ENCODE data around the gene NPAS3. TPM values are rescaled to one million over a fixed set of nuclear protein-coding genes. Genes with fewer than 3 reads are reported as not detected.

The NPAS3 gene
- total RNA-seq, 2 experiments from 2014 or later = not detected

DNA sequence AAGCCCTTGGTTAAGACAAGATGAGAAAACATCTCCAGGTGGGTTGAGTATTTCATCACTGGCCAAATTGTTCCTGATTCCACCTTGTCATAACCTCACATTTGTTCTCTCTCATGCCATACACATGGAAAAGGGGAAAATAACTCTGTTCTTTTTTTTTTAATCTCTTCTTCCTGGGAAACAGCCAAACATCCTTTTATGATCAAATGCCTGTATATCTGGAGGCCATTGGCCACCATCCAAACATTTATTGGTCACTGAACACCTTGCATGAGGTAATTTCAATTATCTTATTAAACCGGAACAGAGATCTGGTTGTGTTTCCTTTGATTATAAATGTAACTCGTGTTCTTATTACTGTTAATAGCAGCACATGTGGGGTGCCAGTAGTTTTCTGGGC lies 469.6 kb downstream of the NPAS3 start:
- POLR2A ChIA-PET = no interaction called here
- intact Hi-C loops (cut with micrococcal nuclease) = no loop called here
- DNase-seq = no peak
- no peaks in the 10 kb centered on the region for H3K36me3 Mint-ChIP-seq
- no peak overlapping the region for H3K4me3 Mint-ChIP-seq
- H3K4me1 Mint-ChIP-seq (ENCODE audit: low read depth) = no peaks in the 10 kb centered on the region
- peaks cover 6% of the 10 kb centered on the region for H3K9me3 Mint-ChIP-seq
- no peak overlapping the region for H3K27ac Mint-ChIP-seq
- H3K27me3 Mint-ChIP-seq = peaks cover 1% of the 10 kb centered on the region
- CTCF ChIA-PET = no interaction called here

DNA sequence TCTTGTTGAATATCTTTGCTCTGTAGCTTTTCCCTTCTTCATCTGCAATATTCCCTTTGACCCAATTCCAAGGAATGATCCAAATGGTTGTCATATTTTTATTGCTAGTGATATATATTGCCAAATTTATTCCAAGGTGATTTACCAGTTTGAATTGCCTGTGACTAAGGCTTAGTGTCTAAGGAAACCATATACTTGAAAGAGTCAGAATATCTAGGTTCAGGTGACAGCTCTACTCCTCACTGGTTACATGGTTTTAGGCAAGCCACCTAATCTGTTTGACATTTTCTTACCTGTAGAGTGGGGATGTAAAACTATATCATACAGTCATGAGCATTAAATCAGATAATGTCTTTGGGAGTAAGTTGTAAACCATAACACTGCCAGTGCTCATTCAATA lies 473.8 kb downstream of the NPAS3 start:
- Mint-ChIP-seq H3K27me3 (peaks cover 3% of the 10 kb centered on the region), H3K9me3 (no peaks in the 10 kb centered on the region), H3K4me3 (no peak overlapping the region), H3K36me3 (no peaks in the 10 kb centered on the region), H3K27ac (no peak overlapping the region), H3K4me1 (ENCODE audit: low read depth) (no peaks in the 10 kb centered on the region)
- POLR2A ChIA-PET = no interaction called here
- CTCF ChIA-PET = no interaction called here
- intact Hi-C loops (cut with micrococcal nuclease) = no loop called here
- DNase-seq = no peak

DNA sequence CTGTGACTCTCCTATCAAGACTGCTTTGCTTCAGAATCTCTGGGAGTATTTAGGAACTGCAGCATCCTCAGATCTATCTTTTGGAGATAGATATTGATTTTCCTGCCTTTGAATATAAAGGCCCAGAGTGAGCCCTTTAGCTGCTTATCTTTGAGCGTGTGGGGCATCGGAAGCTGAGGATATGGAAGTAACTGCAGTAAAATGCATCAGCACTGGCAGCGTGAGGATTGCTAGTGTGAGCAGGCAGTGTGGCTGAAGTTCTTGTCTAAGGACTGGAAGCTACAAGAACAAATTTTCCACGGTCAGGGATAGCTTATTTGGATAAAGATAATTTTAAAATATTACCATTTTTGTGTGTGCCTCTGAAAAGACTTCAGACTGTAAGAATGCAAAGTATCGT lies 474.7 kb downstream of the NPAS3 start:
- ChIA-PET POLR2A (no interaction called here), CTCF (interaction anchor here (0.6 kb wide), 1 partner anchor 442 kb away, joined by 3 read pairs; no protein-coding TSS in a partner anchor)
- no peak overlapping the region for H3K4me3 Mint-ChIP-seq
- H3K4me1 Mint-ChIP-seq (ENCODE audit: low read depth) = no peaks in the 10 kb centered on the region
- peaks cover 4% of the 10 kb centered on the region for H3K27me3 Mint-ChIP-seq
- H3K27ac Mint-ChIP-seq = no peak overlapping the region
- DNase-seq = no peak
- no peaks in the 10 kb centered on the region for H3K9me3 Mint-ChIP-seq
- intact Hi-C loops (cut with micrococcal nuclease) = no loop called here
- H3K36me3 Mint-ChIP-seq = no peaks in the 10 kb centered on the region

DNA sequence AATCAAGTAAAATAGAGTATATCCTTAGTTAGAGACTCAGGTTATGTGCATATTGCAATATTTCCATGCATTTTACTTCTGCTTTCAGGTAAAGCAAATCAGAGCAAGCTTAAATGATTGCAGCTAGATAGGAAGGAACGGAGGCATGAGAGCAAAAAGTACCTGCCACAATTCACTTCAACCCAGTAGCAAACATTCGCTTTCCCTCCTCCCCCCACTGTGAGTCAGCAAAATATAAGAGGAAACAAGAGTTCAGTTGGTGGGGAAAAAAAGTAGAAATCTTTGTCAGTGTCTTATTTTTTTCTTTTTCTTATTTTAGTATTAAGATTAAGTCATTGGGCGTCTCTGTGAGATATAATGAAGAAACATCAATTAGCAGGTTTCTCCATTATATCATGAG lies 475.4 kb downstream of the NPAS3 start:
- no peak for DNase-seq
- Mint-ChIP-seq H3K9me3 (no peaks in the 10 kb centered on the region), H3K27ac (no peak overlapping the region), H3K27me3 (peaks cover 4% of the 10 kb centered on the region), H3K4me1 (ENCODE audit: low read depth) (no peaks in the 10 kb centered on the region), H3K36me3 (no peaks in the 10 kb centered on the region), H3K4me3 (no peak overlapping the region)
- intact Hi-C loops (cut with micrococcal nuclease) = no loop called here
- ChIA-PET CTCF (no interaction called here), POLR2A (no interaction called here)

DNA sequence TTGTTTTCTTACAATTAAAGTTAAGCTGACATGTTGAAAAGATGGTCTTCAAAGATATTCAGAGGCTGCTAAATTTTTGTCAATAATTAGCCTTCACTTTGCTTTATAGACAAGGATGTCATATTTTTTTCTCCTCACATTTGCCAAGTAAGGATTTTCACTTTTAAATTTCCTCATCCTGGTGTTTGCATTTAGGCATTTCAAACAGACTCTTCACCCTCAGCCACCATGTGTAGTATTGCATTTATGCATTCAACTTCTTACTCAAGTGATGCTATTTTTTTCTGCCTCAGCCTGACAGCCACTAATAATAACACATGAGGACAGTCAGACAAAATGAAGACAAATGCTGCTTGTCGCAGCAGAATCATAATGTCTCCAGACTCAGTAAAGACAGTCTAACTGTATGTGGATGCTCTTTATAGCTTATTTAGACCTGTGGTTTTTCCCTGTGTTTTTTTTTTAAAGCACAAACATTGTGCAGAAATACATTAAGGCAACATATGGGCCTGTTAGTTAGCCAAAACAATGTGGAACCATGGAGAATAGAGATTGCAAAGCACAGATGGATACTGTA lies 481.5 kb downstream of the NPAS3 start:
- no peaks in the 10 kb centered on the region for H3K9me3 Mint-ChIP-seq
- intact Hi-C loops (cut with micrococcal nuclease) = no loop called here
- ChIA-PET POLR2A (no interaction called here), CTCF (no interaction called here)
- H3K27me3 Mint-ChIP-seq = peaks cover 4% of the 10 kb centered on the region
- no peak overlapping the region for H3K4me3 Mint-ChIP-seq
- no peak overlapping the region for H3K27ac Mint-ChIP-seq
- no peaks in the 10 kb centered on the region for H3K4me1 Mint-ChIP-seq (ENCODE audit: low read depth)
- H3K36me3 Mint-ChIP-seq = no peaks in the 10 kb centered on the region
- no peak for DNase-seq

DNA sequence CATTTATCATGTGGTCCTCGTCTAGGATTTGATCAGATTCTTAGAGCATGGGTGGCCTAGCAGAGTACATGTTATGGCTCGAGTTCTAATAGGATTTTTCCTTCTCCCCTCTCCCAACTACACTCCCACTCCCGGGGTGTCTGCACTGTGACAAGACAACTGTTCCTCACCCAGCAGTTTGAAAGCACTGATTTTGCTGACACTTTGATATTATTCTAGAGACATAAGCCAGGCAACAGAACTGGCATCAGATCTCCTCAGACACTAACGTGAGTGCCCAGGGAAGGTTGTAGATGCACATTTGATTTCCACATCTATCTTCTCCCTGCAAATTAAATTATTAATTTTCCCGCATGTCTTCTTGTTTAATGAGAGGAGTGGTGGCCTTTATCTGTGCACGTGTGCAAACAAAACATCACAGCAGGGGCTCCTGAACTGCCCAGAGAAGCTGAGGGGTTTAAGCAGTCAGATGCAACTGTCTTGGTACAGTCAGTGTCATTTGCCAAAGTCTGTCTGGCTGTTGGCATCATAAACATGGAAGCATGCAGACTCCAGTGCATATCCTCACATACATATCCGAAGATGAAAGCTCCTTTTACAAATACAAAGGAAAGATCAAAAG lies 491.8 kb downstream of the NPAS3 start:
- POLR2A ChIA-PET = no interaction called here
- Mint-ChIP-seq H3K4me3 (no peak overlapping the region), H3K27ac (no peak overlapping the region), H3K9me3 (no peaks in the 10 kb centered on the region), H3K27me3 (no peaks in the 10 kb centered on the region), H3K4me1 (ENCODE audit: low read depth) (peaks cover under 1% of the 10 kb centered on the region), H3K36me3 (no peaks in the 10 kb centered on the region)
- DNase-seq = no peak
- intact Hi-C loops (cut with micrococcal nuclease) = loop anchor here (5.0 kb wide), 1 partner anchor 718 kb away; no protein-coding TSS in a partner anchor
- CTCF ChIA-PET = no interaction called here

DNA sequence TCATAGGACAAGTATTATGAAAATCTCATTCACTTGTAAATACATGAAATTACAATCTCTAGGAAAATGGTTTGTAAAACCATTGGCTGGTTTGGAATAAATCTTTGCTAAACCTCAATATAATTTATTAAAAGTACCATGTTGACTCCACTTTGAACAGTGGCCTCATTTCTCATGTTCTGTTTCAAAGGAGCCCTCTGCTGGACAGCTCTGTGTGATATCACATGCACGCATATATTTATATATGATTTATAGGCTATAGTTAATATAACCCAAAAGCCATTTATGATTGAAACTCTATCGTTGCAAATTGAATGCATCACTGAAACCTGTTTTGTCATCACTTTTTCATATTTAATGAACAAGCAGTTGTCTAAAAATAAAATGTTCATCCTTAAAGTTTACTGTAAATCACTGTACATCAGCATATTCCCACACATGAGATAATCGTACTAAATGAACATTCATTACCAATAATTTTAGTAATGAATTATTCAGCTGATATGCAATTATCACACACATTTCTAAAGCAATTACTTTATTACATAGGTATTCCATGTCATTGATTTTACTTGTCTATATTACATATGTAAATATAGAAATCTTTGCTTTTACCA lies 493.8 kb downstream of the NPAS3 start:
- no peaks in the 10 kb centered on the region for H3K36me3 Mint-ChIP-seq
- no peaks in the 10 kb centered on the region for H3K9me3 Mint-ChIP-seq
- intact Hi-C loops (cut with micrococcal nuclease) = loop anchor here (1.0 to 5.0 kb wide), 2 partner anchors 720 to 856 kb away; no protein-coding TSS in a partner anchor
- DNase-seq = peak; percentile 10
- ChIA-PET CTCF (interaction anchor here (1.5 kb wide), 1 partner anchor 721 kb away, joined by 3 read pairs; no protein-coding TSS in a partner anchor), POLR2A (no interaction called here)
- H3K27me3 Mint-ChIP-seq = no peaks in the 10 kb centered on the region
- no peak overlapping the region for H3K4me3 Mint-ChIP-seq
- H3K27ac Mint-ChIP-seq = no peak overlapping the region
- H3K4me1 Mint-ChIP-seq (ENCODE audit: low read depth) = peaks cover 12% of the 10 kb centered on the region

DNA sequence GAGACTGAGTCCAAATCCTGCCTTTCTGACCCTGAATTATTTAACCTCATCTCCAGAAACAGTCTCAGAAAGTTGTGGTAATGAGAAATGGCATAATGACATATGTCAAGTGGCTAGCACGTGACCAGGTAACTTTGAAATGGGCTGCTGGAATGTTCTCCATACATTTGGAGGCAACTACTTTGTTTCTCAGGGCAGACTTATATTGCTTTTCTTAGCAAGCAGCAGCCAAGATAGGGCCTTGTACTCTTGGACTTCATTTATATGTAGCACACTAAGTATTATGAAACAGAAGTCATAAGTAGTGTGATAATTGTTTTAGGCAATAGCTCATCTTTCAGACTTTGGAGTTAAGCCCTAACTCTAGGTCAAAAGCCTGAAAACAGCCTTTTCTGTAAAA lies 494.7 kb downstream of the NPAS3 start:
- Mint-ChIP-seq H3K27me3 (peaks cover 2% of the 10 kb centered on the region), H3K36me3 (no peaks in the 10 kb centered on the region), H3K27ac (no peak overlapping the region), H3K9me3 (no peaks in the 10 kb centered on the region), H3K4me1 (ENCODE audit: low read depth) (peaks cover 12% of the 10 kb centered on the region), H3K4me3 (no peak overlapping the region)
- DNase-seq = no peak
- intact Hi-C loops (cut with micrococcal nuclease) = loop anchor here (5.0 kb wide), 1 partner anchor 721 kb away; no protein-coding TSS in a partner anchor
- CTCF ChIA-PET = no interaction called here
- POLR2A ChIA-PET = no interaction called here

DNA sequence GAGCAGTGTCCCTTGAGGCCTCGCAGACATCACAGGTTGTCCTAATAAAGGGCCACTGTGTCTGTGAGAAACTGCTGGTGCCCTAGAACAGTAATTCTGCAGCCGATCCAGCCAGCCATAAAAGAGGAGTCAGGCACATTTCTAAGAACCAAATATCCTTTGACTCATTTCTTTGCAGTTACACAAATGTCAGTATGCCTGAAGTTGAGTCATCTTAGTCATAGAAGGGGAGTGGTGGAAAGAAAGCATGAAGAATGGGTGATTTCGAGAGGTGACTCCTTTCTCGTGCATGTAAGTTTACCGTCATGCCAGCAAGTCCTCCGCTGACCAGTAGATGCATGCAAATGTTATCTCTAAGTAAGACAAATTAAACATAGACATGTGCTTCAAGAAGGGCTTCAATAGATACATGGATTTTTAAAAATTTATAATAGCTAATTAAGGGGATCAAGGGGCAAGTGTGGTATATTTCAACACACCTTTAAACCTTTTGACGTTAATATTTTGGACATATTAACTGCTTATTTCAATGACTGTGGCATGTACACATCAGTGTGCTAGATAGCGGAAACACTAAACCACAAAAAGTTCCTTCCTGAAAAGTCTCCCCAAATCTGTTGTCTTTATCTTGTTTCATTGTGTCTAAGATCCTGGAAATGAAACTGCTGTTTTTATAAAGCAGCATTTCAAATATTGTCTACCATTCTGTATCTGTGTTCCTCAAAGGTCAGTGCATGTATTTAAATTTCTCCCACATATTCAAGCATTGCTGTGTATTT lies 497.4 kb downstream of the NPAS3 start:
- peak; percentile 18 for DNase-seq
- POLR2A ChIA-PET = no interaction called here
- Mint-ChIP-seq H3K27ac (no peak overlapping the region), H3K36me3 (no peaks in the 10 kb centered on the region), H3K9me3 (no peaks in the 10 kb centered on the region), H3K4me3 (no peak overlapping the region), H3K4me1 (ENCODE audit: low read depth) (peaks cover 12% of the 10 kb centered on the region), H3K27me3 (peaks cover 2% of the 10 kb centered on the region)
- CTCF ChIA-PET = no interaction called here
- intact Hi-C loops (cut with micrococcal nuclease) = no loop called here

DNA sequence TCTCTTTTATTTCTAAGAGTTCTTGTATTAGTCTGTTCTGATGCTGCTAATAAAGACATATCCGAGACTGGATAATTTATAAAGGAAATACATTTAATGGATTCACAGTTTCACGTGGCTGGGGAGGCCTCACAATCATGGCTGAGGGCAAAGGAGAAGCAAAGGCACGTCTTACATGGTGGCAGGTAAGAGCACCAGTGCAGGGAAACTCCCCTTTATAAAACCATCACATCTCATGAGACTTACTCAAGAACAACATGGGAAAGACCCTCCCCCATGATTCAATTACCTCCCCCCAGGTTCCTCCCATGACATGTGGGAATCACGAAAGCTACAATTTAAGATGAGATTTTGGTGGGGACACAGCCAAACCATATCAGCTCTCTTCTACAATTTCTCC lies 503.0 kb downstream of the NPAS3 start:
- intact Hi-C loops (cut with micrococcal nuclease) = no loop called here
- H3K27ac Mint-ChIP-seq = no peak overlapping the region
- H3K36me3 Mint-ChIP-seq = no peaks in the 10 kb centered on the region
- no peak overlapping the region for H3K4me3 Mint-ChIP-seq
- CTCF ChIA-PET = no interaction called here
- no peak for DNase-seq
- peaks cover 2% of the 10 kb centered on the region for H3K27me3 Mint-ChIP-seq
- POLR2A ChIA-PET = no interaction called here
- H3K9me3 Mint-ChIP-seq = peaks cover 3% of the 10 kb centered on the region
- H3K4me1 Mint-ChIP-seq (ENCODE audit: low read depth) = peaks cover 2% of the 10 kb centered on the region

DNA sequence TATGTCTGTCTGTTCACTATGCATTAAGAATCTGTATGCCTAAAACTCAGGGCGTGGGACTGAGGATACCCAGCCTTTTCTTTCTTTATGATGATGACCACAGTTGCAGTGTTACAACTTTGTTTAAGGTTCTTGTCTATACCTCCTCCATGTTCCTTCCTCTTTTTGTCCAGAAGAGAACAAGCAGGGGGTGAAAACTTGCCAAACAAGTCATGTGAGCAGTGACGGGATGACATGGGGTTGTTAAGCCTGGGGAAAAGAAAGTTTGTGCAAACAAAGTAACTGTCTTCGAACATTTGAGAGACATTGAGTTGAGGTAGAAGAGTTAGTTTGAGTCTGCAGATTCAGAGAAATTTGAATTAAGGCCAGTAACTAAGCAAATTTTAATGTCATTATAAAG lies 505.5 kb downstream of the NPAS3 start:
- Mint-ChIP-seq H3K4me3 (no peak overlapping the region), H3K27me3 (no peaks in the 10 kb centered on the region), H3K4me1 (ENCODE audit: low read depth) (no peaks in the 10 kb centered on the region), H3K27ac (no peak overlapping the region), H3K9me3 (peaks cover 3% of the 10 kb centered on the region), H3K36me3 (no peaks in the 10 kb centered on the region)
- intact Hi-C loops (cut with micrococcal nuclease) = no loop called here
- ChIA-PET CTCF (no interaction called here), POLR2A (no interaction called here)
- DNase-seq = no peak

DNA sequence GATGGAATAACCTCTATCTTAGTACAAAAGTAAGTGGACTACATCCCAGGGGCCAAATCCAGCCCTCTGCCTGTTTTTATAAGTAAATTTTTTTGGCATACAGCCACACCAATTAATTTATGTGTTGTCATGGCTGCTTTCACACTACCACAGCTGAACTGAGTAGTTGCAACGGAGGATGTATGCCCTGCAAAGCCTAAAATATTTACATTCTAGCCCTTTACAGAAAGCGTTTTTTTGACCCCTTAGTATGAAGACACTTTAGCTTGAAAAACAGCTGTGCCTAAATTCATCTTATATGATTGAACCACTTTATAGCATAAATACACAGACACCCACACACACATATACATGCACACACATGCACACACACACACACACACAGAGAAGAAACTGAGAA lies 510.6 kb downstream of the NPAS3 start:
- ChIA-PET CTCF (no interaction called here), POLR2A (no interaction called here)
- DNase-seq = no peak
- H3K27ac Mint-ChIP-seq = no peak overlapping the region
- H3K9me3 Mint-ChIP-seq = no peaks in the 10 kb centered on the region
- no peak overlapping the region for H3K4me3 Mint-ChIP-seq
- no peaks in the 10 kb centered on the region for H3K27me3 Mint-ChIP-seq
- no peaks in the 10 kb centered on the region for H3K36me3 Mint-ChIP-seq
- H3K4me1 Mint-ChIP-seq (ENCODE audit: low read depth) = peaks cover 5% of the 10 kb centered on the region
- intact Hi-C loops (cut with micrococcal nuclease) = no loop called here

All from activated CD4-positive, alpha-beta memory T cell treated with anti-CD3 and anti-CD28 coated beads for 36 hours (primary cell).